Activated CD4-positive, alpha-beta T cell treated with anti-CD3 and anti-CD28 coated beads, Interleukin-2, amount 50 U/mL, for 48 hours (primary cell): ENCODE data around the gene AGBL1.
A peak's percentile ranks its signal among the peaks of the same experiment; 100 is the strongest.
"Not testable (repeated sequence)": the region's sequence is repeated elsewhere in the genome, so short reads cannot be mapped to it uniquely, and the experiment has no call there.

ENCODE experiments used
- DNase-seq, 2 experiments: peaks; one replicate each; pipeline ENCODE4 v3.0.0-alpha.2; 2020

Gene AGBL1

DNA sequence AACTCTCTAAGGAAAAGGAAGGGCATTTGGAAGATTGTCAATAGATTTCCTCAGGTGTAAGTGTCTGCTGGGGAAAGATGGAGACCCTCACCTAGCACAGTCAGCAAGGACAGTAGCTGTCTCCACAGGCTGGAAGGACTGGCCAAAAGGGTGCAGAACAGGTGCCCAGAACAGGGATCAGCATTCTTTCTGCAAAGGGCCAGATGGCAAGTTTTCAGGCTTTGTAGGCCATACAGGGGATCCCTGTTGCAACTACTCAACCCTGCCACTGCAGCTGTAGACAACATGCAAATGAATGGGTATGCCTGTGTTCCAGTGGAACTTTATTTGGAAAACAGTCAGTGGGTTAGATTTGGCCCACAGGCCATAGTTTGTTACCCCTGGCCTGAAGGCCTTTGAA is 8.1 kb downstream of the AGBL1 start:
- no peak for DNase-seq

DNA sequence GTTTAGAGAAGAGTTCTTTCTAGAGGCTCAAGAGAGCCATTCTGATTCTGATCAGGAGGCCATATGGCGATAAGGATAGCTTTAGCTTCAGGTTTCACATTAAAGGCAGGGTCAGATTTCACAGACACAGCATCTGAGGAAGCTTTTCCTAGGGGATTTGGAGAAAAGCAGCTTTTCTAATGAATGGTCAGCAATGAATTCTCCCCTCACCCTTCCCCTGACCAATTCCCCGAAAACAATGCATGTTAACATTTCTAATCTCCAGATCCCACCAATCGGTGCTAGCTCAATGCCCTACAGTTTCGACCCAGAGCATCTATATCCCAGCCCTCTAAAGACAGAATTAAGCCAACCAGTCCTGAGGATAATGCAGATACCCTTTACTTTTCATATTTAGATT is 9.8 kb downstream of the AGBL1 start:
- no peak for DNase-seq

DNA sequence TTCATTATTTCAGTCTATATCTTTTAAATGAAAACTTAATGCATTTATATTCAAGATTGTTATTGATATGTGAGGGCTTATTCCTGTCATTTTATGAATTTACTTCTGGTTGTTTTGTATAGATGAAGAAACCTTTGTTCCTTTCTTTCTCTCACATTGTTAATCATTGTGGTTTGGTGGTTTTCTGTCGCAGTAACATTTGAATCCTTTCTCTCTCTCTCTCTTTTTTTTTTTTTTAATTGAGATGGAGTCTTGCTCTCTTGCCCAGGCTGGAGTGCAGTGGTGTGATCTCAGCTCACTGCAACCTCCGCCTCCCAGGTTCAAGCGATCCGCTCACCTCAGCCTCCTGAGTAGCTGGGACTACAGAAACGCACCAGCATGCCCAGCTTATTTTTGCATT is 22.1 kb downstream of the AGBL1 start:
- DNase-seq, result no peak

DNA sequence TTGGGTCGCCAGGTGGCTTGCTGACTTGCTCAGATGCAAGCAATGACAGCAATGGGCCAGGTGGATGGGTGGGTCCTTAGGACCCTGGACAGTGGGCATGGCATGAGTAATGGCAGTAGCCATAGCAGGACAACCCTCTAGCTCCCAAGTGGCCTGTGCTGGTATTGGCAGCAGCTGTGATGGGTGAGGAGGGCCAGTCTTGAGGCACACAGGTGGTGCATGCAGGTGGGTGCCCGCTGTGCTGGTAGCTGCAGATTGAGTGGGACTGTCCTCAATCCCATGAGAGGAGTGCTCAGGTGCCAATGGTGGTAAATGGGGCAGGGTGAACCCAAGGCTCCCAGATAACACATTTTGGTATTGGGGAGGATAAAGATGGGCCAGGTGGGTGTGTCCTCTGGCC is 24.2 kb downstream of the AGBL1 start:
- no peak for DNase-seq

DNA sequence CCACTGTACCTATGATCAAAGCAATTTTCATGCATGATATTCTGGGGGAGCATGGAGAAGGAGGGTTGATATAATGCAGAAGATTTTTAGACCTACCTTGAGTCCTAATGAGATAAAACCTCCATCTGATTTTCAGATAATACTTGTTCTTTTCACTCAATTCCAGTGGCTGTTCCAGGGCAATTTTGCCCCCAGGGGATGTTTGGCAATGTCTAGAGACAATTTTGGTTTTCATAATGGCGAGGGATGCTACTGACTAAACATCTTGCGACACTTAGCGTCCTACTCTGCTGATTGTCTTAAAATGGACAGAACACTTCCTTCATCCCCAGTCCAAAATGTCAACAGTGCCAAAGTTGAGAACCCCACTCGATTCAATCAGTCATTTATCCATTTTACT is 26.6 kb downstream of the AGBL1 start:
- DNase-seq, result no peak

DNA sequence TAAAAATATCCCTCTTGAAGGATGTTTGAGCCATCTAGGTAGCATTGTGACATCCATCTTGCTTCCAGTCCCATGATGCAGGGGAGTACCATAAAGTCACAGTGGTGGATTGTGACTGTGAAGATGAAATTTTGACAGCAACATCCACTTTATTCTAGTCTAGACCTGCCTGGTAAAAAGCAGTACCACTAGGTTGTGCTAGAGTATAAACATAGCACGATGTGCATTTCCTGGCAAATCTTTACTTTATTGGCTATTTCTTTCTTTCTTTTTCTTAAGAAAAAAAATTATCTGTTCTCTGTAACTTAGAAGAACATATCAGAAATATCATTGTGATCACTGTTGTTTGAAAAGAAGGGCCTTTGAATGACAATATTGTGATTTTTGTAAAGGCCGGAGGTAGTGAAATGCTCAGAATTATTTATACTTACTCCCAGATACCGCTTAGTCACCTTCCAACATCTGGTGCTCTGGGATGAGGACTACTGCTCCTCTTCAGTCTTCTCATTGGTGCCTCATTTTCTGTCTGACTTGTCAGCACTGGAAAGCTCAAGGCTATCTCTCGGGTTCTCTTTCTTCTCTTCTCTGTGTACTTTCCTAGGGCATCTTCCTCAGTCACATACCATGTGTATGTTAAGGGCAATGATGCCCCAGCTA is 35.6 kb downstream of the AGBL1 start:
- DNase-seq, result no peak

DNA sequence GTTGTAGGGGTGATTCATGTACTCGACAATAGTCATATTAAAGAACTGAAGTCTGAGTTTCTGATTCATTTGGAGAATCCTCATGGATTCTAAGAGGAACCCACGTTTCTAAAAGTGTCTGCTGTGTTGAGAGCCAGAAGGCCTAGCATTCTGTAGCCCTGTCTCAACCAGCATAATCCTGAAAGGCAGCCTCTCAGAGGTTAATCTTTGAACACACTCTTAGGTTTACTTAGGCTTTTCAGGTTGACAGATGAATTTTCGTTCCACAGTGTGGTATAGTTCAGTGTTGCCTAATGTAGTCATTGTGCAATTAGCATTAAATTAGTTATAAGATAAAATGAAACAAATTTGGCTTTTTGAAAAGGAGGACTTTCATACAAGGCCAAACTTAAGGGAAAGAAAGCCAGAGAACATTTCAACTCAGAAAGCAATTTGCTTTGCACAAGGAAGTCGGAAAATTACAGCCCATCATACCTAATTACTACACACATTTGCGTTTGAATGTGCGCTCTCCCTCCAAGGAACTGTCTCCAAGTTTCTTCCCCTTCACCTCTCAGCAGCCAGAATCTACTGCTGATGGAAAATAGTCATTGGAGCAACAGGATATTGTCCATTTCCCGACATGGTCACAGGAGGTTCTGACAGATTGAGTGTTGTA is 42.0 kb downstream of the AGBL1 start:
- no peak for DNase-seq

DNA sequence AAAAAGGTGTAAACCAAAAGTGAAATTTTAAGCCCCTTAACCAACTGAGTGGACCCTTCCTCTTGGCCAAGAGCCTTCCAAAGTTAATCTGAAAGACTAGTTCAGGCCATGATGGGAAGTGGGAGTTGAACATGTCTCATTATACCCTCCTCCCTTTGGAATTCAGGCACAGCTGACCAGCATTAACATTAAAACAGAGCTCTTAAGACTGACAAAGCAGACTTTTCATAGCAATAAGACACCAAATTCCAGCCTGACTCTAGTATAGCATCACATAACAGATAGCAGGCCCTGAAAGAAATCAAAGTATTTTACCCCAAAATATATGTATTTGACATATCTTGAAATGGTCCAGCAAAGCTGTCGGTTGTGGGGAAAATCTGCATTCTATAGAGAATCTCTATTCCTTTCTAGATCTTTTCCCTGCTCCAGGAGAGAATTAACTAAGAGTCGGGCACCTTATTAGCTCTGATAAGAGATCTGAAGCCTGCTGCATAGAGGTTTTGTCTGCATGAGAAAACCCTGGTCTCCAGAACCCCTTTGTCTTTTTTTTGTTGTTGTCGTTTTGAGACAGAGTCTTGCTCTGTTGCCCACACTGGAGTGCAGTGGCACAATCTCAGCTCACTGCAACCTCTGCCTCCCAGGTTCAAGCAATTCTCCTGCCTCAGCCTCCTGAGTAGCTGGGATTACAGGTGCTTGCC is 43.2 kb downstream of the AGBL1 start:
- DNase-seq, result not testable (repeated sequence)

DNA sequence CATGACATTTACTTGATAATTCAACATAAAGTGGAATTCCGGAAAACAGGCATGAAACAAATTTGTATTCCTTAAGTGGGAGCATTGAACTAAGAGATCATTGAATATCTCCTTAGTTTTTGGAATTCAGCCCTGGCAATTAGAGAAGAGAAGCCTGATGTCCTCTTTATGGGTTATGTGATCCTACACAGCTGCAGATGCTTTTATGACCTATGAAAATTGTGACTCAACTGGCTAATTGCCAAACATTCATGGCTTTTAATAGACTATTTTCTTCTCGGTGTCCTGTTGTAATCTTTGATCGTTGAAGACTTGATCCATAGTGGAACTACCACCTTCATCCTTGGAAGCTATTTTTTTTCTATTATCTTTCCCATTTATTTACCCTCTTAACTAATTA is 46.1 kb downstream of the AGBL1 start:
- DNase-seq, result no peak

DNA sequence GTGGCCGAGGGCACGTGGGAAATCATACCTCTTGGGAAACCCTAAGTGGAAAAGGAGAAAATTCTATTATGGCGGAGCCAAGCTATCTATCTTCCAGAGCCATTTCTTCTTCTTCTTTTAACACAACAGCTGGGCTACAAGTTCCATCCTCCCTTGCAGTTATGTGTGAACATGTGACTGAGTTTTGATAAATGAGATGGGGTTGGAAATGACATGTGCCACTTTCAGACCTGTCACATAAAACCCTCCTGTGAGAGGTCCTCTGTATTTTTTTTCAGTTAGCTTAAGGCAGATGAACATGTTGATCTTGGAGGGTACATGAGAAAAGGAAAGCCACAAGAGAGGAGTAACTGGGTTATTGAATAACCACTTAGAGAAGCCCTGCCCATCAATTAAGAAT is 47.9 kb downstream of the AGBL1 start:
- DNase-seq, result no peak

DNA sequence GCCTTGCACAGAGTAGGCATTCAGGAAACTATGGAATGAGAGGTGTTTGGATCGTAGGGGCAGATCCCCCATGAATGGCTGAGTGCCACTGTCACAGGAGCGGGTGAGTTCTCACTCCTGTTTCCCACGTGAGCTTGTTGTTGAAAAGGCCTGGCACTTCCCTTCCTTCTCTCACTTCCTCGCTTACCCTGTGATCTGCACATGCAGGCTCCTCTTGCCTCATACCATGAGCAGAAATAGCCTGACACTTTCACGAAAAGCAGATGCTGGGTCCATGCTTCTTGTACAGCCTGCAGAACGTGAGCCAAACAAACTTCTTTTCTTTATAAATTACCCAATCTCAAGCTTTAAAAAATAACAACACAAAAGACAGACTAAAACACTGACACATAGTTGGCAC is 55.4 kb downstream of the AGBL1 start:
- no peak for DNase-seq

DNA sequence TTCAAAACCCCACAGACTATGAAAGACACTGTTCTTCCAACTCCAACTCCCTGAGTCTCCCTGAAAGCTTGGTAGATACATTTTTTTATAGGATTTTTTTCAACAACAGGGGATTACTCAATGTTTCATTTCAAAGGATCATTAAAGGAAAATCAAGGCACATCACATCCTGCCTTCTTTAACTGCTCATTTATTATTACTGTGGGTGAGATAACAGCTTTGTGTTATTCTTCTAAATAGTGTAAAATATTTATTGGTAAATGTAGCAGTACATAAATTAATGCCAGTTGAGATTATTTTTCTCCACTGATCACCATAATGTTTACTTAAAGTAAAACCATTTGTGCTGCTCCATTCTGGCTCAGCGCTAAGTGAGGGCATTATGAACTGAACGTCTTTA is 57.2 kb downstream of the AGBL1 start:
- no peak for DNase-seq

DNA sequence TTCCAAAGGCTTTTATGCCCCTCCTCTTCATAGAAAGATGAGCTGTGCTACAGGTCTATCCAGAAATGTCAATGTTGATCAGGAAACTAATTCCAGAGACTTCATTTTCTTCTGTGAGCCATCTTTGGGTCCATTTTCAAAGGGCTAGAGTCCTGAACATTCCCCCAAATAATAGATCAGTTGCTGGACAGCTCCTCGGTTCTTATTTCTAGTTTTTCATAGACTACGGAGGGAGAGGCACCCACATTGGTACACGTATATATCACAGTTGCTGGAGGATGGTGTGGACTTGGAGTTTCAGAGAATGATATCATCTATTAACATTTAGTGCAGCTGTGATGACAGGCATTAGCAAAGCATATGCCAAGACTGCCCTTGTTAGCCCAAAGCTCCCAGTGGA is 59.1 kb downstream of the AGBL1 start:
- no peak for DNase-seq

DNA sequence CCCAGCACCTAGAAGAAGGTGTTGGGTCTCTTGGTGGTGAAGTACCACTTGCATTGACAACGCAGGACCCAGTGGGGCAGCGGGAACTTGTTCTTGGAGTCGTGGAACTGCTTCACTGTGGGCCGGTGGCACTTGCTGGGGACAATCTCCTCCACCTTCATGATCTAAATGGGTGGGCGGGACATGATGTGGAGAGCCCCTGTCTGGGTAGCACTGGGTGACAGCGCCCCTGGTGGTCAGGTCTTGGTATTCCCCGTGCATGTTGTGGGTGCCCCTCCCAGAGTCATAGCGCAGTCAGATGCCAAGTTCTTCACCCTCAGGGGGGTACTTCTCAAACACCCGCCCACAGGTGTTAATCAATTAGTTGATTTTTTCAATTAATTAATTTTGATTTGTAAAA is 60.2 kb downstream of the AGBL1 start:
- DNase-seq, result peak; percentile 26 to 35

DNA sequence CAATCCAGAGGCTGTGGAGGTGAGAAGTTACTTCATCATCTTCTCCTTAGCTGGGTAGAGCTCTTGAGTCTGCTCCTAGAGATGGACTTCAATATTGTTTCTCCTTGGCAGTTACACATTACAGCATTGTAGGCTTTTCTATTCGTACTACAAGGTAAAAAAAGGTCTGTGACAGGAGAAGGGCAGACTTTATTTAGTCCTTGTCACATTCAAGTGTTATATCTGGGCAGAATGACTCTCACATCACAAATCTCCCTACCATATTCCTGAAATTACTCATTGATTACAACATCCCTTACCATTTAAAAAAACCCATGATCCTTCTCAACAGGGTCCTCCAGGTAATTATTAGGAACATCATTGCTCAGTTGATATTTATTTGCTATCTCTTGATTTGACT is 75.0 kb downstream of the AGBL1 start:
- no peak for DNase-seq

DNA sequence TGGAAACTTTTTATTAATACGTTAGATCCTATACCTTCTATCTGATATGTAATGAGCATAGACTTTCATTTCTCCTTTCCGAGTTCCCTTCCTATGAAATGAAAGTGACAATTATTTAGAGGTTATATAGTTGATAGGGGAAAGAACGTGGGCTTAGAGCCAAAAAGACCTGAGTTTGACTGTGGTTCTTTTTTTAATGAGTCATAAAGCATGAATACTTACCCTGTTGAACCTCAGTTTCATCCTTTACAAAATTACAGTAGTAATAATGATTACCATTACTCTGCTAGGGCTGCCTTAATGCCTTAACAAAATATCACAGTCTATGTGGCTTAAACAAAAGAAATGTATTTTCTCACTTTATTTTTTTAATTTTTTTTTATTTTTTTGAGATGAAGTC is 75.9 kb downstream of the AGBL1 start:
- no peak for DNase-seq

DNA sequence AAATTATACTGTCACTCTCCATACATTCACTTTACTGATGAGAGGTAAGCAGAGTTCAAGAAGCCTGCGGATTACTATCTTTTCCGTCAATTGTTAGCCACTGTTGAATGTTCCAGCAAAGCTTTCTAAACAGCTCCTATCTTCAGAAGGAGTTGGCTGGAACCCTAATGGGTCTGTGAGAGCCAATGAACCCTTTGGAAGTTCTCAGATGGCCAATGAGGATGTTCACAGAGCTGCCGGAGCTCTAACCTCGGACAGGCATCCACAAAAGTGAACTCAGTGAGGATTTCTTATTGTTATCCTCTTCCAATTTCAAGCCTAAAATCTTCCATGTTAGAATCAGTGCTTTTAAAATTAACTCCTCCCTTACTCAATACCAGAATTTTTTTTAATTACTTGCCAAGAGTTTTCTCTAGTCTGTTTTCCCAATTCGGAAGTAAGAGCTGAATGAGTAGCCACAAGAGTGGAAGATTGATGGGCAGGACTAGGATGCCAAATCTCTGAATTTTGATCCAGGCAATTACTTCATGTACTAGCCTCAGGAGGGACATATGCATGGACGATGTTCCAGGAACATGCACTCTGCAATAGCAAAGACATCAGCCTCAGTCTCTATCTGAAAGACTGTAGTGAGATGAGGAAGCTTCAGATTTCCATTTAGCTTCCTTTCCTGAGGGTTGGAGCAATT is 78.1 kb downstream of the AGBL1 start:
- no peak for DNase-seq

DNA sequence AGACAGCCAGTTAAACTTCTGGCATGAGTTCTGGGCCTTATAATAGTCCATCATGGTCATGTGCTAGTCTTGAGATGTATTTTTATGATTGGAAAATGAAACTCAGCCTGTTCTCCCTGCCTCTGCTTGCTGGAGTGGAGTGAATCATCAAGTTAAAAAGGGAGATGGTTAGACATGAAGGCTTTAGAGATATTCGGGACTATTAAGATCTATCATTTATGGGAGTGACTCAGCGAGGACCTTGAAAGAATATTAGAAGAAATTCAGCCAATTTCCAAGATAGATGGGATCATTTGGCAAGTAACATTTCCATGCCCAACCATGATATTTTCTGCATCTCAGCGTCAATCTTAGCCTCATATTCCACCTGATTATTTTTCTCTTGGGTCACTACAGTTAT is 79.8 kb downstream of the AGBL1 start:
- DNase-seq, result no peak

DNA sequence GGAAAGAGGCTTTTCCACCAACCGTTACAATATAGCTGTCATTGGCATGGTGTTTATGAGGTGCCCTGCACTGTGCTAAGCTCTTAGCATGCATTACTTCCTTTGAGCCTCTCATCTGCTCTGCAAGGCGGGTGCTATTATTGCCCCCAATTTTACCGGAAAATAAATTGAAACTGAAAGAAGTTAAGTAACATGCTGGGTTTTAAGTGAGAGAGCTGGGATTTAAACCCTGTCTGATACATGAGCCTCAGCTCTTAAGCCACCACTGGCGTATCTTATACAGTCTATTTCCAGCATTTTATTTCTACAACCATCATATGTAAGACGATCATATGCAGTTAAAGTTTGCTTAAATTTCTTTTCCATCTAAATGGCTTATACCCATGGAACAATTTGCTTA is 81.6 kb downstream of the AGBL1 start:
- DNase-seq, result no peak

DNA sequence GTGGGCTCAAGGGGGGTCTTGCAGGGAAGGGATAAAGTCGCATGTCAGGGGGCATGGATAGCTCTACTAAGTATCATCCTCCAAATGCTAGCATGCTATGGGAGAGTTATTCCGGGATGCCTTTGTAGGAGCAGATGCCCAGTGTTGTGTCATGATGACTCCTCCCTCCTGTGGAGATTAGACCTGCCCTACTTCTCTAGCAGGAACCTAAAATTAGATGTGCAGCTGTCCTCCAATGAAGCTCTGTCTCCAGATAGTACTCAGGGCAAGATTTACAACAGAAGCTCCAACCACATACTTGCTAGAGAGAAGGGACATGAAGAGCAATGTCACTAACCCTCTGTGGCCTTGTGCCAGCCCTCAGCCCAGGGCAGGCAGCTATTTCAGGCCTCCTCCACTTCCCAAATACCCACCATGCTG is 82.5 kb downstream of the AGBL1 start:
- DNase-seq, result no peak

DNA sequence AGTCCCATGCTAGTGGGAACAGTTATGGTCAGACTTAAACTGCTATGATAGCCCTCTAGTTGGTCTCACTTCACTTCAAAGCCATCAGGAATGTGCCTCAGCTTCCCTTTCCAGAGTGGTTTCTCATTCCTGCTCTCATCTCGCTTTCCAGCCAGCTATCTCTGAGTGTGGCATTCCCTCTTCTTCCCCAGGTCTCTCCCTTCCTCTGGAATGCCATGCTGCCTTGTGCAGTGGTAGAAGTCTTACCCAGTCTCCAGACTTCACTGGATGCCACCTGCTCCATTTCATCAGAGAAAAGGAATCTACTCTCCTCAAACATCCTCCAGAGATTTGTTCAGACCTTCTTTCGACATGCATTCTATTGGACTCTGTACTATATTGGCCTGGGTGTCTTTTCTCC is 83.0 kb downstream of the AGBL1 start:
- no peak for DNase-seq

DNA sequence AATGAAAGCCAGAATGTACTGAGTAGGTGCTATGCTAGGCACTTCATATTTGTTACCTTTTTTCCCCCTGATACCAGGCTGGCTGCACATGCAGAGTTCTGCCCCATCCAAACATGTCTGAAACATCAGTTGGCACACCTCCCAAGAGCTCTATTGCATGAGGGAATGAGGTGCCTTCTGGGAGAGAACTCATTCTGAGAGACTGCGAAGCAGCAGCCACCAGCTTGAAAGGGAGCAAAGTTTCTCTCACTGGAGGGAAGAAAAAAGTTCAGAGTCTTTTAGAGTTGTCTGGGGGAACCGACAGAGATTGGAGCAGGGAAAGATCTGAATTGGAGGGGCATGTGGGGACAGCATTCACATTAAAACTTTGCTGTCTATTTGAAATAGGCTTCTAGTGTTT is 84.1 kb downstream of the AGBL1 start:
- no peak for DNase-seq

DNA sequence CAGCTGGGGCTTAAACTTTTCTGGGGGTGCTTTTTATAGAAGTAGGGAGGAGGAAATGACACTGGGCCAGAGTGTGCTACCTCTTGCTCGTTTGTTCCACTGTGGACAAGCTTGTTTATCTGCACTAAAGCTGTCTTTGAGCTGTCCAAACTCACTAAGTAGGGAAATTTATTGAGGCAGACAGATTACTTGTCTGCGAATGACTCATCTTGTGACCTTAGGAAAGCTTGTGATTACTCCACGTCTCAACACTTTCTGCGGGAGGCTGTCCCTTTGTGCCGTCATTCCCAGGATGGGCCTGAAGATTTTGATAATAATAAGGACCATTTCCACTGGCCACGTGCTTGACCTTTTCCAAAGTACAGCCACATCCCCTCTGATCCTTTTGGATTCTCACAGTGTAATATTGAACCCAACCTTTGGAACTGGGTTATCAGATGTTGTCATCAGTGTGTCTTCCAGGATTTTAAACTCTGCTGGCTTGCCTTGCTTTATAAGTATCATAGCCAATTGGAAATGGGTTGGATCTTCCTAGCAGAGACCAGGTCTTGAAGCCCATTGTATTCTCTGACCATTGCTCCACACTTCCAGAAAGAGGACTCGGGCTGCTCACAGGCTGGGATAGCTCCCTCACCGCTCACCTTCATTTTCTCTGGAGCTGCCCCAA is 84.7 kb downstream of the AGBL1 start:
- DNase-seq, result no peak
